ENCODE measurements around the gene CBX8.

GRCh38 chr17:79794659-79795511 lies 2.0 kb downstream of the CBX8 start:
- TF ChIP-seq, protein P1, sequence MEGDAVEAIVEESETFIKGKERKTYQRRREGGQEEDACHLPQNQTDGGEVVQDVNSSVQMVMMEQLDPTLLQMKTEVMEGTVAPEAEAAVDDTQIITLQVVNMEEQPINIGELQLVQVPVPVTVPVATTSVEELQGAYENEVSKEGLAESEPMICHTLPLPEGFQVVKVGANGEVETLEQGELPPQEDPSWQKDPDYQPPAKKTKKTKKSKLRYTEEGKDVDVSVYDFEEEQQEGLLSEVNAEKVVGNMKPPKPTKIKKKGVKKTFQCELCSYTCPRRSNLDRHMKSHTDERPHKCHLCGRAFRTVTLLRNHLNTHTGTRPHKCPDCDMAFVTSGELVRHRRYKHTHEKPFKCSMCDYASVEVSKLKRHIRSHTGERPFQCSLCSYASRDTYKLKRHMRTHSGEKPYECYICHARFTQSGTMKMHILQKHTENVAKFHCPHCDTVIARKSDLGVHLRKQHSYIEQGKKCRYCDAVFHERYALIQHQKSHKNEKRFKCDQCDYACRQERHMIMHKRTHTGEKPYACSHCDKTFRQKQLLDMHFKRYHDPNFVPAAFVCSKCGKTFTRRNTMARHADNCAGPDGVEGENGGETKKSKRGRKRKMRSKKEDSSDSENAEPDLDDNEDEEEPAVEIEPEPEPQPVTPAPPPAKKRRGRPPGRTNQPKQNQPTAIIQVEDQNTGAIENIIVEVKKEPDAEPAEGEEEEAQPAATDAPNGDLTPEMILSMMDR (IDR thresholded peaks at IDR 0.05; ENCODE audit: insufficient read depth, low read length, poor library complexity, severe bottlenecking) = no peak
- TF ChIP-seq EZH2phosphoT487 (conservative IDR thresholded peaks at IDR 0.05; ENCODE audit: low read length) = no peak
